KMS-11 (cell line): ENCODE data around the gene ZNF385B.

Experiments
- H2AFZ ChIP-seq: fragments of 200-600 bp; sonication (generic); 2 replicates; pipeline ENCODE4 v1.6.1; 2016; ENCODE audit warnings: antibody characterized with exemption, mixed run types, low read depth
- H3K27ac ChIP-seq: fragments of 200-600 bp; sonication (generic); 2 replicates; pipeline ENCODE4 v1.6.1; 2016; ENCODE audit warnings: mild to moderate bottlenecking, mixed run types
- H3K27me3 ChIP-seq: fragments of 200-600 bp; sonication (generic); 2 replicates; pipeline ENCODE4 v1.6.1; 2017; ENCODE audit warnings: mild to moderate bottlenecking, low read depth, mixed run types, moderate library complexity; ENCODE audit not compliant: insufficient read depth
- H3K36me3 ChIP-seq: fragments of 200-600 bp; sonication (generic); 2 replicates; pipeline ENCODE4 v1.6.1; 2017; ENCODE audit warnings: mild to moderate bottlenecking, mixed run types; ENCODE audit not compliant: insufficient read depth
- H3K4me1 ChIP-seq: fragments of 200-600 bp; sonication (generic); 2 replicates; pipeline ENCODE4 v1.6.1; 2016; ENCODE audit warnings: mild to moderate bottlenecking, low read depth, mixed run types; ENCODE audit not compliant: poor library complexity, severe bottlenecking
- H3K4me2 ChIP-seq: fragments of 200-600 bp; sonication (generic); 2 replicates; pipeline ENCODE4 v1.7.0; 2016; ENCODE audit warnings: mild to moderate bottlenecking, mixed run types
- H3K4me3 ChIP-seq: fragments of 200-600 bp; sonication (generic); IDR thresholded peaks from 2 replicates; pipeline ENCODE4 v1.6.1; 2017; ENCODE audit warnings: low read depth, low read length, mixed read lengths; ENCODE audit not compliant: insufficient read depth
- H3K79me2 ChIP-seq: fragments of 200-600 bp; sonication (generic); 2 replicates; pipeline ENCODE4 v1.6.1; 2016; ENCODE audit warnings: low read depth, mixed run types; ENCODE audit not compliant: insufficient read depth
- H3K9ac ChIP-seq: fragments of 200-600 bp; sonication (generic); 2 replicates; pipeline ENCODE4 v1.6.1; 2016; ENCODE audit warnings: mild to moderate bottlenecking, mixed run types
- H4K20me1 ChIP-seq: fragments of 200-600 bp; sonication (generic); 2 replicates; pipeline ENCODE4 v1.6.1; 2016; ENCODE audit warnings: mild to moderate bottlenecking, mixed run types; ENCODE audit not compliant: insufficient read depth
- TF ChIP-seq, protein P1 (sequence below): fragments of 200-600 bp; sonication (generic); conservative IDR thresholded peaks from 2 replicates; pipeline ENCODE4 v1.6.1; 2017; ENCODE audit warnings: low read depth, mild to moderate bottlenecking, antibody characterized with exemption, low read length, moderate library complexity, mixed read lengths

ZNF385B gene

DNA sequence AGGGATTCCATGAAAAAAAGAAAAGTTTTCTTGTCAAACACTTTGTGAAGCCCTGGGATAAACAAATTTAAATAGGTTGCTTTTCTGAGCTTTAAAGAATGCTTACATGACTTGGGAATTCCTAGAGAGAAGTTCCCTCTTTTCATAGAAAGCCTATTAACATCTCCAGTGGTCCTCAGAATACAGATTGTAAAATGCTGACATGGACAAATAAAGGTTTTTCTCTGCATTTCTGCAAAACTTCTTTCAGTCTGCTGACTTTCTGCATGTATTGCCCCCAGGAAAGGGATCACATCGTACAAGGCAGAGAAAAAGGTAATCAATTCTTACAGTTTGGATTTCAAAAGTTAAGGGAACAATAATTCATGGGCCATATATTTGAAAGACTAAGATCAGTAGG, 20.6 kb downstream of the ZNF385B start:
- H3K36me3 ChIP-seq: no peaks in the 10 kb centered on the region
- no peak overlapping the region for H2AFZ ChIP-seq
- no peaks in the 10 kb centered on the region for H3K4me1 ChIP-seq
- no peak overlapping the region for H3K27ac ChIP-seq
- no peak overlapping the region for H3K4me3 ChIP-seq
- H3K4me2 ChIP-seq: no peak overlapping the region
- no peaks in the 10 kb centered on the region for H3K27me3 ChIP-seq
- H3K79me2 ChIP-seq: no peaks in the 10 kb centered on the region
- H3K9ac ChIP-seq: no peak overlapping the region
- TF ChIP-seq, protein P1, sequence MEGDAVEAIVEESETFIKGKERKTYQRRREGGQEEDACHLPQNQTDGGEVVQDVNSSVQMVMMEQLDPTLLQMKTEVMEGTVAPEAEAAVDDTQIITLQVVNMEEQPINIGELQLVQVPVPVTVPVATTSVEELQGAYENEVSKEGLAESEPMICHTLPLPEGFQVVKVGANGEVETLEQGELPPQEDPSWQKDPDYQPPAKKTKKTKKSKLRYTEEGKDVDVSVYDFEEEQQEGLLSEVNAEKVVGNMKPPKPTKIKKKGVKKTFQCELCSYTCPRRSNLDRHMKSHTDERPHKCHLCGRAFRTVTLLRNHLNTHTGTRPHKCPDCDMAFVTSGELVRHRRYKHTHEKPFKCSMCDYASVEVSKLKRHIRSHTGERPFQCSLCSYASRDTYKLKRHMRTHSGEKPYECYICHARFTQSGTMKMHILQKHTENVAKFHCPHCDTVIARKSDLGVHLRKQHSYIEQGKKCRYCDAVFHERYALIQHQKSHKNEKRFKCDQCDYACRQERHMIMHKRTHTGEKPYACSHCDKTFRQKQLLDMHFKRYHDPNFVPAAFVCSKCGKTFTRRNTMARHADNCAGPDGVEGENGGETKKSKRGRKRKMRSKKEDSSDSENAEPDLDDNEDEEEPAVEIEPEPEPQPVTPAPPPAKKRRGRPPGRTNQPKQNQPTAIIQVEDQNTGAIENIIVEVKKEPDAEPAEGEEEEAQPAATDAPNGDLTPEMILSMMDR: no peak
- no peaks in the 10 kb centered on the region for H4K20me1 ChIP-seq

DNA sequence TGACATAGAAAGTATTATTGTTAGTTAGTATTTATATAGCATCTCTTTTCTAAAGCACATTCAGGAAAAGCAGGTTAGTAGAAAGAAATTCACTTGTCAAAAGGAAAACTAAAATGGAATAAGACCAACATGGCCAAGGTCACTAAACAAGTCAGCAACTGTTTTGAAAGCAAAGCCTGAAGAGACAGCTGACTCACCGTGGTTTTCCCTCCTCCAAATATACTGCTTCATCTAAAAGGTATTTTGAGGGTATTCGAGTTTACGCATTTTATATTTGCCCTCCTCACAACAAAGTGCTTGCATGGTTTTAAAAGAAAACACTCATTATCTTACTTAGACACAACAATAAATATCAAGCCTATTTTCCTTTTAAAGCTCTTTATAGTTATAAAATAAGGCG, 24.0 kb downstream of the ZNF385B start:
- Histone ChIP-seq H3K27me3 (no peaks in the 10 kb centered on the region), H4K20me1 (no peaks in the 10 kb centered on the region), H2AFZ (no peak overlapping the region), H3K4me2 (no peak overlapping the region; the same call in 1 of the 2 replicates), H3K36me3 (no peaks in the 10 kb centered on the region), H3K27ac (no peak overlapping the region), H3K79me2 (no peaks in the 10 kb centered on the region), H3K9ac (no peak overlapping the region), H3K4me1 (no peaks in the 10 kb centered on the region), H3K4me3 (no peak overlapping the region)
- TF ChIP-seq, protein P1: no peak

DNA sequence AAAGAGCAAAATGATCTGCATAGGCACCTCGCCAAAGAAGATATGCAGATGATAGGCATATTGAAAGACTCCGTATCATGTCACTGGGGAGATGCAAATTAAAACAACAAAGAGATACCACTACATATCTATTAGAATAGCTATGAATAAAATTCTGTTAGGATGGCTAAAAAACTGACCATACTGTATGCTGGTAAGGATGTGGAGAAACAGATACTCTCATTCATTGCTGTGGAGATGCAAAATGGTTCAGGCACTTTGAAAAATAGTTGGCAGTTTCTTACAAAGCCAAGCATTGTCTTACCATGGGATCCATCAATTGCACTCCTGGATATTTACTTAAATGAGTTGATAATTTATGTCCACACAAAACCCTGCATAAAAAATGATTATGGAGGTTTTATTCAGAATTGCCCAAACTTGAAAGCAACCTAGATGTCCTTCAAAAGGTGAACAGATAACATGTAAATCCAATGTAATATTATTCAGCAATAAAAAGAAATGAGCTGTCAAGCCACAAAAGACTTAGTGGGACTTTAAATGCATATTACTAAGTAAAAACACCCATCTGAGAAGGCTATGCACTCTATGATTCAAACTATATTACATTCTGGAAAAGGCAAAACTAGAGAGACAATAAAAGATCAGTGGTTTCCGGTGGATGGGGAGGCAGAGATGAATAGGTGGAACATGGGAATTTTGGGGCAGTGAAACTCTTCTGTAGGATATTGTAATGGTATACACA, 31.2 kb downstream of the ZNF385B start:
- H3K4me2 ChIP-seq: no peak overlapping the region
- no peak overlapping the region for H3K27ac ChIP-seq
- H3K9ac ChIP-seq: no peak overlapping the region
- no peaks in the 10 kb centered on the region for H3K79me2 ChIP-seq
- H3K27me3 ChIP-seq: no peaks in the 10 kb centered on the region
- no peaks in the 10 kb centered on the region for H3K36me3 ChIP-seq
- H2AFZ ChIP-seq: no peak overlapping the region
- H3K4me3 ChIP-seq: no peak overlapping the region
- H3K4me1 ChIP-seq: no peaks in the 10 kb centered on the region
- no peaks in the 10 kb centered on the region for H4K20me1 ChIP-seq
- TF ChIP-seq, protein P1: no peak

DNA sequence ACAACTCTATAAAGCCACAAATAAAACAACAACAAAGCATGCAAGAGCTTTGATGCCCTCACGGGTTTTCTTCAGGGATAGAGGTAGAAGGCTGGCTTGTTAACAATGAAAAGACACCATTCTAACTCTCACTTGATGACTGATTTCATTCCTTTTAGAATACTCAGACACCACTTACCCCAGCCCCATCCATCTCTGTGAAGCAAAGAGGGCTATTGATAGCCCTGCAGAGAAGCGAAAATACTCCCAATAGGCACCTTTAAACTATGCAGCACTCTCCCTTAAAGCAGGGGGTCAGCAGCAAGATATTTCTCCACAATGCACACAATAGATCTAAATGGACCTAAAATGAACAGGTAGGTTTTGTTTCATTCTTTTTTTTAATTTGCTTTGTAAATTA, 35.1 kb downstream of the ZNF385B start:
- H4K20me1 ChIP-seq: no peaks in the 10 kb centered on the region
- H3K4me2 ChIP-seq: no peak overlapping the region
- no peak overlapping the region for H2AFZ ChIP-seq
- no peaks in the 10 kb centered on the region for H3K36me3 ChIP-seq
- H3K4me3 ChIP-seq: no peak overlapping the region
- TF ChIP-seq, protein P1: no peak
- no peak overlapping the region for H3K9ac ChIP-seq
- no peaks in the 10 kb centered on the region for H3K4me1 ChIP-seq
- no peaks in the 10 kb centered on the region for H3K27me3 ChIP-seq
- H3K79me2 ChIP-seq: no peaks in the 10 kb centered on the region
- H3K27ac ChIP-seq: no peak overlapping the region
